ENCODE results near the gene L1CAM.

The L1CAM gene

DNA sequence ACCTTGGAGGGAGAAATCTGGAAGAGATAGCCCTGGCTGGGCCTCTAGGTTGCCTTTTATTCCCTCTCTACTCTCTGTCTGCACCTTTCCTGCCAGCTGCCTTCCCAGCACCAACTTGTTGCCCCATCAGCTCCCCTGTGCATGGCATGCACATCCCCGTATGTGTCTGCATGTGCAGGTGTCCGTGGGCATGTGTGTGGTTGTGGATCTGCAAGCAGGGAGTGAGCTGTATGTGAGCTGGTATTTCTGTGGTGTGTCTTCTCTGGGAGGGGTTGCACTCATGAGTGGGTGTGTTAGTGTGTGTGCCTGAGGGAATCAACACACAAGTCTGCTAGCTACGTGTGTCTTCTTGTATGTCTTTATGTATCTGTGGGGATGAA, 9.9 kb downstream of the L1CAM start:
- no peak for DNase-seq

DNA sequence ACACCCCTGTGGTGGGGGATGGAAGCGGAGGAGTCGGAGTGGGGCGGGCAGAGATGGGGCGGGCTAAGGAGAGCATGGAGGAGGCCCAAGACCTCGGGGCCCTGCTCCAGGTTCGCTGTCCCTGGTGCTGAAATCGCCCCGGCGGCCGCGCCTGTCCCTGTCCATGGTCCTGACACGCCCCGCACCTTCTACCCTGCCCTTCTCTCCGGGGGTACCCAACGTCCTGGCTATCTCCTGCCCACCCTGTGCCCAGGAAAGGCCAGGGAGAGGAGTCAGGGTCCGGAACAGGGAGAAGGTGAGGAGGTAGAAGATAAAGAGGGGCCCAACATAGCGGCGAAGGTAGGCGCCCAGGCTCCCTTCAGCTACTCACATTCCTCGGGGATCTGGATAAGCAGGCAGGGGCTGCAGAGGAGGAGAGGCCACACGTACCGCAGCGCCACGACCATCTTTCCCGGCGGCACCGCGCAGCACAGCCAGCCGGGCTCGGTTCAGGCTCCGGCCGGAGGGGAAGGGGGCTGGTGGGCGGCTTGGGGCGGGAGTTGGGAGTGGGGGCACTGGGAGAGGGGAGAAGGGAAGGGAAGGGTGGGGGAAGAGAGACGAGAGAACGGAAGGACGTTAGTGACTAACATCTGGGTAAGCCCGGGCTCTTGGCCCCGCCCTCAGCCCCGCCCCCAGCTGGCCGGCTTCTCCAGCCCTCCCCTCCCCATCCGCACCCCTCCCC, 10.4 kb downstream of the L1CAM start:
- peak; percentile 59 for DNase-seq

DNA sequence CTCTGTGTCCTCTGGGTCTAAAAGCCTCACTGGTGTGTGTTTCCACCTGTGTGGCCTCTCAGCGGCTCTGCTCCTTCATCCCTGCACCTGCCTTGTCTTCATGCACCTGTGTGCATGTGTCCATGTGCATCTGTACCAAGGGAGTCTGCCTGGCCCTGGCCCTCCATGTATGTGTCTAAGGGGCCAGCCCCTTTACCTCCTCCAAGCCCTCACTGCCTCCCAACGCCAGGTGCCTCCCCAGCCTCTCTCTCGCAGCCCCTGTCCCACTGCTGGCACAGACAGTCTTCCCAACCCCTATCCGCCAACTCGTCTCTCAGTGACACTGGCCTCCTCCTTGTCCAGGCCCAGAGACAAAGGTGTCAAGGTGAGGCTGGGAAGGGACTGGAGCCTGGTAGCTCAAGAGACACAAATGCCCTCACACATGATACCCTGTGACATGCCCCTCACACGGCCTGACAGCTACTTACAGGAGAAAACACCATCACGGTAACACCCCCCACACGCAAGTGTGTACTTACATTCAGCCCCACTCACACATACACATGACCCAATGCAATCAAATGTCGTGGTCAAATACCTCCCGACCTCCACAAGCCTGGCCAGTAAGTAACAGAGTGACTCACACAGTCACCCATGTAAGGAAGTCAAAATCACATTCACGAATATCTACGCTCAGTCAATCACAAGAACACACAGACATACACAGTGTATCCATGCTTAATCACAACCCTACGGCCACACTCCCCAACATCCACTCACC, 11.4 kb downstream of the L1CAM start:
- no peak for DNase-seq

DNA sequence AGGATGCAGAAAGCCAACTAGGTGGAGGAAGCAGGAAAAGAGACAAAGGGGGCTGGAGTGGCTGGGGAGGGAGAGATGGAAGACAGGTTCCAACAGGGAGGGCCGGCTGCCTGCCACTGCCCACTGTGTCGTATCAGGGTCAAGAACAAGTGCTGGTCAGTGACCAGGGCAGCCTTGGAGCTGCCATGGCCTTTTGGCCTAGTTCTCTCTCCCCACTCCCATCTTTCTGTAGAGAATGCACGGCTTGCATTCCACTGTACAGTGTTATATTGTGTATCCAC, 11.9 kb downstream of the L1CAM start:
- no peak for DNase-seq

GRCh38 chrX:153873282-153874084, 12.5 kb downstream of the L1CAM start:
- no peak for DNase-seq

DNA sequence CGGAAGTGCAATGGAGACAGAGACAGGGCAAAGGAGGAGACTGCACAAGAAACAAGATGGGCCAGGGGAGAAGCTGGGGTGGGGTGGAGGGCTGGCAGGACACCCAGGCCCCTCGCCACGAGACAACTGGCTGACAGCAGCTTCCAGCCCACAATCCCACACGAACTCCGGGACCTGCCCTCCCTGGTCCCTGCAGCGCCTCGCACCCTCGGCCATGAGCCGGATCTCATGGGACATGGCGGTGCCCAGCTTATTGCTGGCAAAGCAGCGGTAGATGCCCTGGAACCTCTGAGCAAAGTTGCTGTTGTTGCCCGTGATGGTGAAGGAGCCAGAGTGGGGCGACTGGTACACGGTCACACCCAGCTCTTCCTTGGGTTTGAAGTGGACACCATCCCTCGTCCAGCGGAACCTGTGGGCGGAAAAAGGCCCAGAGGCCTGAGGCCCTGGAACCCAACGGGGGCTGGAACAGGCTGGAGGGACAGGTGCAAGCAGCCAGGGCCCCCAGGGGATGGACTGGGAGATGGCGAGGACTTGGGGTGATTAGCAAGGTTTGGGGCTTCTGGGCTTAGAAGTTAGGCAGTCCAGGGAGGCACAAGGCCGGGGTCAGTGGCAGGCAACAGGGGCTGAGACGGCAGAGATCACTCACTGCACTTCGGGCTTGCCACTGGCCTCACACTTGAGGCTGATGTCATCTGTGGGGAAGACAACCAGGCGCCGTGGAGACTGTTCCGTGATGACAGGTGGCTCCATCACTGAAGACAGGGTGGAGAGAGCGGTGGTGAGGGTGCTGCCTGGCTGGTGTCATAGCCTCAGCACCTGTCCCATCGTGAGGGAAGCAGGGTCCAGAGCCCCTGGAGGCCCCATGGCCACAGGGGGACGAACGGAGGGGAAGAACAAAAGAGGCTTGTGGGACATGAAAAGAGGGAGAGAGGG, 13.8 kb downstream of the L1CAM start:
- no peak for DNase-seq

DNA sequence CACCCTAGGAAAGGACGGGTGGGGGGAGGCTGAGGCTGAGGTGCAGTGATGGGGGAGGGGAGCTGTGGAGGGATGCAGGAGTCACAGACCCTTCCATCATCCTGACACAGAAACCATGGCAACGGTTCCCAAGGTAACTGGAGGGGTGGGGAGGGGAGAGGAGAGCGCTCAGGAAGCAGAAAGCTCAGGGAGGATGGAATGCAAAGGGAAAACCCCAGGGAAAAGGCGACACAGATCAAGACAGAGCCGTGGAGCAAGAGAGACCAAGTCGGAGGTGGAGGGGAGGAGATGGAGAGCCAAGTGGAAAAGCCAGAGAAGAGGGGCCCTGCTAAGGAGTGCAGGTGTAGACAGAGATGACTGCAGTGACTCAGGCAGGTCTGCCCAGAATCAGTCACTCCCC, 14.5 kb downstream of the L1CAM start:
- DNase-seq = no peak

DNA sequence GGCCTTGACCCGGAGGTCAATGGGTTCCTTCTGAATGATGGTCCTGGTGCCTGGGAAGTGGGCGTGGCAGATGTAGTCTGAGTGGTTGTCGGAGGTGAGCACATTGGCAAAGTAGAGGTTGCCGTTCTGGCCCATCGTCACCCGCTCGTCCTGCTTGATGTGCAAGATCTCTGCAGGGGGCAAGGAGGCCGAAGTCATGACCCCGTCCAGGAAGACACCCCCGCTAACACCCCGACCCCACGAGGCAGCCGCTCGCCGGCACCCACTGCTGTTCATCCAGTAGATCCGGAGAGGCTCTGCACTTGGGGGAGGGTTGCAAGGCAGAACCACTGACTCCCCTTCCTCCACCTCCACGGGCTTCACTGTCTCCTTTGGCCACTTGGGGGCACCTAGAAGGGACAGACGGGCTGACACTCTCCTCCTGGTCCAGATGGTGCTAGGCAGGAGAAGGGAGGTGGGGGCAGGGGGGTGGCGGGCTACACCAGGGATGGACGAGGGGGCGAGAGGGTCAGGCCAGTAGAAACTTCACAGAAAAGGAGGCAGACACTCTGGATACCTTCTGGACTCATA, 15.1 kb downstream of the L1CAM start:
- no peak for DNase-seq

GRCh38 chrX:153870288-153870690, 15.7 kb downstream of the L1CAM start:
- DNase-seq = no peak

- DNase-seq = no peak
Observed at GRCh38 chrX:153869473-153870287, 16.3 kb downstream of the L1CAM start.

DNA sequence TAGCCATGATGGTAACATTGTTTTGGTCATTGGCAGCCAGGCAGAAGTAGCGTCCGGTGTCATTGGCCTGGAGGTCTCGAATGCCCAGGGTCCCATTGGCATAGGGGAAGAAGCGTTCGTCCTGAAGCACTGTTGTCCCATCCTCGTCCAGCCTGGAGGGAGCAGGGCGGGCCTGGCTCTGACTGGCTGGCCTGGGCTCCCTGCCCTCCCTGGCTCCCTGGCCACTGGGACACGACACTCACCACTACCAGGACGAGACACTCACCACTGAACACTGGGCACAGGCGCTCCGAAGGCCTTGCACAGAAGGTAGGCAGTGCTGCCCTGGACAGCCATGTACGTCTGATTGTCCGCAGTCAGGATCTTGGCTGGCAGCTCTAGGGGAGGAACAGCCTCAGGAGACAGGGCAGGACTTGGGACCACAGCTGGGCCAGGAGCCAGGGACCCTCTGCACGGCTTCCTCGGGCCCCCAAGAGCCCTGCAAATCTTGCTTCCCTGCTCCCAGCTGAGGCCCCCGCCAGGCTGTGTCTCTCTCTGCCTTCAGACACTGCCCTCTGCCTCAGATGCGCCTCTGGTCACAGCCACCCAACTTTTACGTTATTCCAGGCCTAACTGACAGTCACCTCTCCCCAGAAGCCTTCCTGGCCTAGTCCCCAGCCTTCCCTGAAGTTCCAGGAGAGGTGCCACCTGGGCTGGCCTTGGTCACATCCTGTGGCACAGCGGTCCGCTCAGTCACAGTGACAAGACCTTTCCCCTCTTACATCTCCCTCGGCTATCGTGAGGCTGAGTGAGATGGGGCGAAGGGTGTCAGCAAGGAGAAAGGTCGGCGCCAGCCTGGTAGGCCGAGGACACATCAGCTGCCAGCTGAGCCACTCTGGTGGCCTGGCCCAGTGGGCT, 17.1 kb downstream of the L1CAM start:
- no peak for DNase-seq

DNA sequence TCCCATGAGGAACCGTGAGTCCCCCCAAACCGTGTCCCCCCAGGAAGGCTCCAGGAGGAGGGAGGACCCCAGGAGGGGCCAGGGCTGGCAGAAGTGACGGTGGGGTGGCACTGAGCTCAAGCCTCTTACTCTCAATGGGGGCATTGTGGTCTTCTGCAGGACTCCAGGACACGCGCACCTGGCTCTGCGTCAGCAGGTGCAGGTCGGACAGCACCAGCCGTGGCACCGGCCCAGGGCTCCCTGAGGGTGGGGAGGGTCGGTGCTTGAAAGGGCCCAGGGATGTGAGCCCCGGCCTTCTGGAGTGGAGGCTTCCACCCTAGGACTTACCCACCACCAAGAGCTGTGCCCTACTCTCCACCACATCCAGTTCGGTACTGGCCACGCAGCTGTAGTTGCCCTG, 18.3 kb downstream of the L1CAM start:
- DNase-seq = no peak

DNA sequence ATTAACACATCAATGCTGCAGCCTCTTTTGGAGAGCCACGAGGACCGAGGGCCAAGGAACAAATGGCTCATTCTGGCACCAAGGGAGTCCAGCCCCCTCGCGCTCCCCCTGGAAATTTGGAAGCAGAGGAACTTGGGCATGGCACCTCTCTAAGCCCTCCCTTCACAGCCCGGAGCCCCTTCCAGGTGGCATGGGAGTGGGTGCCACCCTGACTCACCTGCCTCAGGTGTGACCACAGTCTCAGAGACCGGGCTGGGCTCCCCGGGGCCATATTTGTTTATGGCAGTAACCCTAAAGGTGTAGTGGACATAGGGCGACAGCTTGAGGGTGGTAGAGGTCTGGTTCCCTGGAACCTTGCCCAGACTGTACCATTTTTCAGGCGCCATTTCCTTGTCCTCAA, 18.8 kb downstream of the L1CAM start:
- no peak for DNase-seq

- no peak for DNase-seq
Observed at GRCh38 chrX:153866302-153867019, 19.5 kb downstream of the L1CAM start.

GRCh38 chrX:153865685-153866084, 20.3 kb downstream of the L1CAM start:
- DNase-seq = no peak

GRCh38 chrX:153865321-153865580, 20.7 kb downstream of the L1CAM start:
- no peak for DNase-seq

DNA sequence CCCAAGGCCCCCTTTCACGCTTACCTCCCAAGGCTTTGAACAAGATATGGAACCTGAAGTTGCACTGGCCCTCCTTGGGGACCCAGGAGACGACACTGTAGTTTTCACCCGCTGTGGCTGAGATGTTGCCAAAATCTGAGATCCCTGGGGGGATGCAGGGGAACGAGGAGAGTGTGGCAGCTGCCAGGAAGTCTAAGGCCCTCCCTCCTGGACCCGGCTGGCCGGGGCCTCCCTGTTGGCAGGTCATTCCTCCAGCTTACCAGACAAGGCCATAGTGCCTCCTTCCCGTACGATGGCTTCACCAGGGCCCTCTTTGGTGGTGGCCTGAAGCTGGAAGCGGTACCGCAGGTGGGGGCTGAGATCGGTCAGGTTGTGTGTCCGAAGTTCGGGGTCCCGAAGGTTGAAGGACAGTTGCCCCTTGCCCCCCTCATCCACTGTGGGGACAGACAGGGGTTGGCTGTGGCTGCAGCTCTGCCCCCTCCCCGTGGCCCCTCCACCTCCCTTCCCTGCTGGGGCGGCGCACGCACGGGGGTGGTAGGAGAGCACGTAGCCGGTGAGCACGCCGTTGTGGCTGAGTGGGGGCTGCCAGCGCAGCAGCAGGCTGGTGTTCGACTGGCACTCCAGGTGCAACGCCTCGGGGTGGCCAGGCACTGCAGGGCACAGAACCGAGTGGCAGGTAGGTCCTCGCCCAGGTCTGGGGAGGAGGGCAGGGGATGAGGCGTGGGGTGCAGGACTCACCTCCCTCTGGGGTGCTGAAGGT, 21.2 kb downstream of the L1CAM start:
- DNase-seq = no peak

GRCh38 chrX:153864101-153864500, 21.9 kb downstream of the L1CAM start:
- no peak for DNase-seq

DNA sequence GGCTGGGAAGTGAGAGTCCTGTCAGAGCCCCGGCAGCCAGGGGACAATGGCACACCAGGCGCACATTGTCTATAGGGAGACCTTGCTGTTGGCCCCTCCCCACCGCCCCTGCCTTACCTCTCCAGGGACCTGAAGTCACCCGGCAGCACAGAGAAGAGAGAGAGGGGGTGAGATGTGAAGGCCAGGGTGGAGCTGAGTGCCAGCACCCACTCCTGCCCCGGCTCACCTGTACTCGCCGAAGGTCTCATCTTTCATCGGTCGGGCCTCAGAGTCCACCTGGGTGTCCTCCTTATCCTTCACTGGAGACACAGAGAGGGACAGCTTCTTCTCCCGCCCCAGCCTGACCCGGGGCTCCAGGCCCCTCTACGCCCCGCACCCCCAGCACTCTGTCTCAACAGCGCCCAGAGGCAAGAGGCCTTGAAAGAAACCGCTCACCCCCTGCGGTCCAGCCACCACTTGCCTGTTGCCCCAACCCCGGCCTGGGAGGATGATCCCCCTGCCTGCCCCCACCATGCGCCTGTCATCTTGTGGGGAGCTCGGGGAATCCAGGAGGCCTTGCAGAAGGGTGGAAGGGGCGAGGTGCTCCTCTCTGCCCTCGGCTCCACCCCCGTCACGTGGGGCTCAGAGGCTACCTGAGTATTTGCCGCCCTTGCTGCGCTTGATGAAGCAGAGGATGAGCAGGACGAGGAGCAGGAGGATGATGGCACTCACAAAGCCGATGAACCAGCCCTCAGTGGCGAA, 22.6 kb downstream of the L1CAM start:
- DNase-seq = no peak

All from activated naive CD4-positive, alpha-beta T cell treated with anti-CD3 and anti-CD28 coated beads, Interleukin-2, amount 50 U/mL, for 16 hours (primary cell).